ENCODE results near the gene SLMAP. TPM values are rescaled to one million over a fixed set of nuclear protein-coding genes. Genes with fewer than 3 reads are reported as not detected.
A peak's percentile ranks its signal among the peaks of the same experiment; 100 is the strongest.

The SLMAP gene
- total and polyA plus RNA-seq, 5 donors = 112 to 414 (median 244) TPM

DNA sequence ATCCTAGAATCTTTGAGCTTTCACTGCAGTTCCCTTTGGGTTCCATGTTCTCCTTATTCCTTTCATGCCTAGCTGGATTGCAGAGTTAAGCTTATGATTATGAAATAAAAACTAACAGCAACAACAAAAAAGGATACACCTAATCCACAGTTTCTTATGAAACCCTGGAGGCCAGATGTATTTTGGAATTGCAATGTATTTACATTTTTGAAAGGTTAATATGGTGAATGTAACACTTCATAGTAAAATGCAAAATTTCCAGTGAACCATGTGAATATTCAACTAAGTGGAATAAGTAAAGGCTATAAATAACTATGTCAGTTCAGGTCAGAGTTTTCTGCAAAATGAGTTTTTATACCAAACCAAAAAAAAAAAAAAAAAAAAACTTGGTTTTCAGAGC, 186.3 kb downstream of the SLMAP start:
- H3K9me3 ChIP-seq (ENCODE audit: control insufficient read depth, low read length) = no peaks in the 10 kb centered on the region
- no peaks in the 10 kb centered on the region for H3K27me3 ChIP-seq (ENCODE audit: control insufficient read depth, insufficient read depth)
- peaks cover 13% of the 10 kb centered on the region for H3K4me1 ChIP-seq (ENCODE audit: control insufficient read depth, insufficient read depth, low read length)
- DNase-seq (no peak), ATAC-seq (no peak)
- intact Hi-C loops (cut with DNase I) = no loop called here
- no peak overlapping the region for H3K27ac ChIP-seq (ENCODE audit: low read length)
- H3K4me3 ChIP-seq (ENCODE audit: low read length) = no peak overlapping the region

DNA sequence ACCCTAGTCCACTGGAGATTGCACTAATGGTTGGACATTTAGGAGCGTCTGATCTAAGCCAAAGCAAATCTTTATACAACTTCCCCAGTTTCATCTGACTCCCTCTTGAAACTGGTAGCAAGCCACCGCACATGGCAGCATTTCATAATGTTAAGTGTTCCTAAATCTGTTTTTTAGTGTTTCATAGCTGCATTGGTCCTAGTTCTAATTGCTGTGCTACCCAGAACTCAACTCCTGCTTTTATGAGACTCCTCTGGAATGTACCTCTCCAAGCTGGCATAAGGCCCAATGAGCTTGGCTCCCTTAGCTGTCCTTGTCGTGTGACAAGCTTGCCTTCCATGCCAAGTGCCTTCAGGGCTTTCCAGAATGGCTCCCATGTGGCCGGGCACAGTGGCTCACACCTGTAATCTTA, 186.8 kb downstream of the SLMAP start:
- peak; percentile 50 to 58 for ATAC-seq
- Histone ChIP-seq H3K27ac (ENCODE audit: low read length) (no peak overlapping the region), H3K9me3 (ENCODE audit: control insufficient read depth, low read length) (no peaks in the 10 kb centered on the region), H3K27me3 (ENCODE audit: control insufficient read depth, insufficient read depth) (no peaks in the 10 kb centered on the region), H3K4me1 (ENCODE audit: control insufficient read depth, insufficient read depth, low read length) (peaks cover 13% of the 10 kb centered on the region), H3K4me3 (ENCODE audit: low read length) (no peak overlapping the region)
- peak; percentile 46 to 76 (median 70) for DNase-seq
- 42% methylated on average over 4 of the region's 4 CpGs for WGBS
- intact Hi-C loops (cut with DNase I) = no loop called here

DNA sequence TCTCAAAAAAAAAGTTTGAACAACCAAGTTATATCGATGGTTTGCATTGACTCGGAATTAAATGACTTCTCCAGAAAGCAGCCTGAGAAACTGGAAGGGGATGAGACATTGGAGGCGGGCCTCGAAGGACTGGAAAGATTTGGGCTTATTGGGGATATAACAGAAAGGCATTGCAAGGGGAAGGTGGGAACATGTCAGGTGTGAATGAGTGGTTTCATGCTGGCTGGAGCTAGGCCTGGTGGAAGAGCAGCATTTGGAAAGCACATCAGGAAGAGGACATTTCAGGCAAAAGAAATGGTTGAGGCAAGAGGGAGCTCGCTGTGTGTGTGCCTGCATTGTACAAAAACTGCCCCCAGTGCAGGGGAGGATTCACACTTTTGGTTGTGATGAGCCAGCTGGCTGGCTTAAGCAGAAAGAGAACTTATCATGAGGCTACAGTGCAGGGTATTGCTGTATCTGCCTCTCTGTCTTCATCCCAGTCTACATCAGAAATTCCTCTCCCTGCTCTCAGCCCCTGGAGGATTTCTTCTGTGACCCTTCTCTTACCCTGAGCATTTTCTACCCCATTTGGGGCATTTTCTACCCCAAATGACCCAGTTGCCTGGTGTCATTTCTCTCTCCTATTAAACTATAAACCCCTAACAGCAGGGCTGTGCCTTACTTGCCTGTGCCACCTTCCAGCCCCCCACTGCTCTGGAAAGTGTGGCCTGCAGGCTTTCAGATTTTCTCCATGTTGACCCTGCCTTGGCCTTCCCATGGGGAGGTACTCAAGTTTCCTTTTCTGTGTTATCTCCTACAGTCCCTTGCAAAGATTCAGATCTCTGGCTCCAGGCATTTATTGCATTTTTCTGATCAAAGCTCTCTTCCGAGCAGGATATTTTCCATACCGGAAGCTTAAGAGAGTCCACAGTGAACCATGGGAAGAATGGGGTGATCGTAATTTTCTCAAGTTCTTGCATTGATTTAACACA, 187.7 kb downstream of the SLMAP start:
- WGBS = 69% methylated on average over 8 of the region's 8 CpGs
- no peak overlapping the region for H3K4me3 ChIP-seq (ENCODE audit: low read length)
- H3K9me3 ChIP-seq (ENCODE audit: control insufficient read depth, low read length) = no peaks in the 10 kb centered on the region
- H3K4me1 ChIP-seq (ENCODE audit: control insufficient read depth, insufficient read depth, low read length) = peaks cover 13% of the 10 kb centered on the region
- H3K27ac ChIP-seq (ENCODE audit: low read length) = peak overlapping the region; percentile 25
- intact Hi-C loops (cut with DNase I) = no loop called here
- H3K27me3 ChIP-seq (ENCODE audit: control insufficient read depth, insufficient read depth) = no peaks in the 10 kb centered on the region
- ATAC-seq = peak; percentile 27 to 46
- DNase-seq = no peak

DNA sequence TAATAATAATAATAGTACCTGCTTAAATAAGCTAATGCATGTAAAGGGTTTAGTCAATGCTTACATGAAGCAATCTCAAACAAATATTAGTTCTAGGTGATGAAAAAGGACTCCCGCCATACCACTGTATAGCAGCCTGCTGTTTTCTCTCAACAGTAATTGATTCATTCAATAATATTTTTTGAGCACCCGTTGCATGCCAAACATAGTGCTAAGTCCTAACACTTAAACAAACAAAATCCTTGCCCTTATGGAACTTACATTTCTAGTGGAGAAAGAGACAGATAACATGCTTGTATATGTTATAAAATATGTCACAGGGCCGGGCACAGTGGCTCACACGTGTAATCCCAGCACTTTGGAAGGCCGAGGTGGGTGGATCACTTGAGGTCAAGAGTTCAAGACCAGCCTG, 190.9 kb downstream of the SLMAP start:
- Histone ChIP-seq H3K4me3 (ENCODE audit: low read length) (no peak overlapping the region), H3K27me3 (ENCODE audit: control insufficient read depth, insufficient read depth) (no peaks in the 10 kb centered on the region), H3K4me1 (ENCODE audit: control insufficient read depth, insufficient read depth, low read length) (peaks cover 14% of the 10 kb centered on the region), H3K9me3 (ENCODE audit: control insufficient read depth, low read length) (no peaks in the 10 kb centered on the region), H3K27ac (ENCODE audit: low read length) (no peak overlapping the region)
- DNase-seq (no peak), ATAC-seq (no peak)
- intact Hi-C loops (cut with DNase I) = no loop called here
- 79% methylated on average over 5 of the region's 5 CpGs for WGBS

DNA sequence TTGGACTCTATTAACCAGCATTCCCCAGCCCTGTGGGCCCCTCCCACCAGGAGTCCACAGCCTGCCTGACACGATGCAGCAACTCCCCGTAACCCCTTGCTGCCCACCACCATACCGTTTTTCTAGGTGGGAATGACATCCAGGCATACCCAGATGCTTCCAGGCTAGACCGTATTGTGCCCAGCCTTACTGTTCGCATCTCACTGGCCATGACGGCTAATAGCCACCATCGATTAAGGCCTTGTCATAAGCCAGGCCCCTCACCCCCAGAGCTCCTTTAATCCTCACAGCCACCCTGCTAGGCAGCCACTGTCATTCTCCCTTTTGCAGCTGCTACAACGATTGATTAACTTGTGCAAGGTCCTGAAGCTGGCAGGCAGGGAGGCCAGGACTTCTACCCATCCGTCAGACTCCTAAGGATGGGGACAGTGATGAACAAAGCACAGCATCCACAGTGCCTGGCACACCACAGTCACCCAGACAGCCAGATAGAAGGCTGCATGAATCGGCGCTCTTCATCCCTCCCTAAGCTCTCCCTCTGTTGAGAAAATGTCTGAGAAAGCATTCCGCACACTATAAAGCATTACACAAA, 192.1 kb downstream of the SLMAP start:
- ATAC-seq (no peak), DNase-seq (no peak)

DNA sequence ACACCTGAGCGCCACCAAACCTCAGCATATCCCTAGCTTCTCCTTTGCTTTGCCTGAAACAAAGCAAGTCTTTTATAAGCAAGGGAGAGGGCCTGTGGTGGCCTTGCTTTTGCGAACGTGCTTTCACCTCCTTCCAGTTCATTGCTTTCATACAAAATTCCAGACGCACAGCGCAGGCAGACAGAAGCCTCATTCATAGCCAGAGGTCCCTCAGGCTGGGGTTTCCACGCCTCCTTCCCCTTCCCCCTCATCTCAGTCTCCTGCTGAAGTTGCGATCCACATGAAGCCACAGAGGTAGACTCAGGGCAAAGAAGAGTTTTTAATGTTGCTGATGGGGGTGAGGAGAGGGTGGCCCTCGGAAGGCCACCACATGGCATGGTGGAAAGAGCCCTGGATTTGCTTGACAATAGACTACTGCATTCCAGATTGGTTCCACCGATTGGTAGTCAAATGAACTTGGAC, 192.7 kb downstream of the SLMAP start:
- intact Hi-C loops (cut with DNase I) = no loop called here
- Histone ChIP-seq H3K9me3 (ENCODE audit: control insufficient read depth, low read length) (no peaks in the 10 kb centered on the region), H3K27ac (ENCODE audit: low read length) (no peak overlapping the region), H3K4me3 (ENCODE audit: low read length) (no peak overlapping the region), H3K4me1 (ENCODE audit: control insufficient read depth, insufficient read depth, low read length) (peaks cover 6% of the 10 kb centered on the region), H3K27me3 (ENCODE audit: control insufficient read depth, insufficient read depth) (no peaks in the 10 kb centered on the region)
- no peak for DNase-seq
- whole genome bisulfite sequencing = 83% methylated on average over 9 of the region's 9 CpGs
- ATAC-seq = no peak

More for the DNA sequence above, 192.1 kb downstream of the SLMAP start:
- H3K9me3 ChIP-seq (ENCODE audit: control insufficient read depth, low read length) = no peaks in the 10 kb centered on the region
- intact Hi-C loops (cut with DNase I) = no loop called here
- no peak overlapping the region for H3K4me3 ChIP-seq (ENCODE audit: low read length)
- WGBS = 73% methylated on average over 12 of the region's 12 CpGs
- H3K4me1 ChIP-seq (ENCODE audit: control insufficient read depth, insufficient read depth, low read length) = peaks cover 12% of the 10 kb centered on the region
- no peaks in the 10 kb centered on the region for H3K27me3 ChIP-seq (ENCODE audit: control insufficient read depth, insufficient read depth)
- no peak overlapping the region for H3K27ac ChIP-seq (ENCODE audit: low read length)

DNA sequence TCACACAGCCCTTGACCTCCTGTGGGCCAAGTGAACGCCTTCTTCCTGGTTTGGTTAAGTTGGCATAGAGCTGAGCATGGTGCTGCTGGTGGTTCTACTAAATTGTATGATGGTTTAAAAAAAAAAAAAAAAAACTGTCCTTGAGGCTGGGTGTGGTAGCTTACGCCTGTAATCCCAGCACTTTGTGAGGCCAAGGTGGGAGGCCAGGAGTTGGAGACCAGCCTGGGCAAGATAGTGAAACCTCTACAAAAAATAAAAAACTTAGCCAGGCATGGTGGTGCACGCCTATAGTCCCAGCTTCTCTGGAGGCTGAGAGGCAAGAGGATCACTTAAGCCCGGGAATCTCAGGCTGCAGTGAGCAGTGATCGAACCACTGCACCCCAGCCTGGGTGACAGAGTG, 193.2 kb downstream of the SLMAP start:
- peaks cover 3% of the 10 kb centered on the region for H3K4me1 ChIP-seq (ENCODE audit: control insufficient read depth, insufficient read depth, low read length)
- ATAC-seq (no peak), DNase-seq (peak in 1 of 3 donors; percentile 6)
- intact Hi-C loops (cut with DNase I) = no loop called here
- H3K27ac ChIP-seq (ENCODE audit: low read length) = no peak overlapping the region
- no peaks in the 10 kb centered on the region for H3K9me3 ChIP-seq (ENCODE audit: control insufficient read depth, low read length)
- H3K4me3 ChIP-seq (ENCODE audit: low read length) = no peak overlapping the region
- 96% methylated on average over 5 of the region's 5 CpGs for WGBS
- H3K27me3 ChIP-seq (ENCODE audit: control insufficient read depth, insufficient read depth) = no peaks in the 10 kb centered on the region

DNA sequence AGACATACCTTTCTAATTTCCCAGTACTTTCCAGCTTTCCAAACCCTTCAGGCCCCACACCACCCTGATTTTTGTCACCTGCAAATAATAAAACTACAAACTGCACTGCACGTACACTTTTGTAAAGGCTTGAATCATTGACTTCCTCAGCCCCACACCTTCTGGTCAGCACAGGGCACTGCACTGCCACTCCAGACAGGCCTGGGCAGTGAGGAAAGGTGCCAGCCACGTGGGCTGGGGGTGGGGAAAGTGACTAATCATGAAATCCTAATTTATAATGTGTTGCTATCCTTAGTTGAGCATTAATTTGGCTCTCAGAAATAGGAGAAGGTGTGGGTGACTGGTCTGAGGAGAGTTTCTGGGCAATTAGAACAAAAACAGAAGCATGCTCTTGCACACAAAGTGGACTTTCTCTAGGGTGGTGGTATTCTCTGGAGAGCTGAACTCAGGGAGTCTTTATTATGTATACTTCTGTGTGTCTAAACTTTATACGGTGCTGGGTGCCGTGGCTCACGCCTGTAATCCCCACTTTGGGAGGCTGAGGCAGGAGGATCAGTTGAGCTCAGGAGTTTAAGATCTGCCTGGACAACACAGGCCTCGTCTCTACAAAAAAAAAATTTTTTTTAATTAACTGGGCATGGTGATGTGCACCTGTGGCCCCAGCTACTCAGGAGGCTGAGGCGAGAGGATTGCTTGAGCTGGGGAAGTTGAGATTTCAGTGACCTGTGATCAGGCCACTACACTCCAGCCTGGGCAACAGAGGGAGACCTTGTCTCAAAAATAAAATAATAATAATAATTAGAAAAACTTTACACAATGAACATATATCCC, 193.9 kb downstream of the SLMAP start:
- WGBS = 80% methylated on average over 7 of the region's 7 CpGs
- ATAC-seq = peak; percentile 10 to 12

DNA sequence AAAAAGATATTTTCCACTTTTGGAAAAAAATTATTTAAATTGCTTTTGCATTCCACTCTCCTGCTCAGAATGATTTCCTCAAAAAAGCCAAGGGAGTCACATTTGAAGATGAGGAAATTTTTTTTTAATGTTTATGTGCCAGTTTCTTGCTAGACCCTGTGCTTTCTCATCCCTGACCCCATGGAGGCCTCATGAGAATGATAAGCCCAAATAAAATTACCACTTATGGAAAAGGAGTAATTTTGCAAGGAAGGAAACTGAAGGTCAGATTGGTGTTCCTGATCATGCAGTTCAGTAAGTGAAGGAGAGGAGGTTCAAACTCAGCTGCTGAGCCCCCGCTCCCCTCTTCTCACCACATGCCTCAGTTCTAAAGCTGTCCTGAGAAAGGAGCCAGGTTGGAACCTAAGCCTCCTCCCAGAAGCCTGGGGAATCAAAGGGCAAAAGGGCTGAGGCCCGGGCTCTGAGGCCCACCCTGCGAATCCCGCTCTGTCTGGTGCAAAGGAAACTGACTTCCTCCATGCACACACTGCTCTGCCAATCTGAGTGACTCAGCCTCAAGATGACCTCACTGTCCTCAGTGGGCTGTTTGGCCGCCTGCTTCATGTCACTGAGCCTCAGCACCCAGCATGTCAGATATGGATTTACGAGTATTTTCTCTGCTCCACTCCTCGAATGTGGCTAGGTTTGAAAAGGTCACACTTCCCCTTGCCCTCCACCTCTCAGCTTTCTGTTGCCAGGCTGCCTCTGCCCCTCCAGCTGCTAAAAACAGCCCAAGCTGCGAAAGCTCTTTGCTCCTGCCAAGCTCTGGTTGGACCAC, 195.2 kb downstream of the SLMAP start:
- Histone ChIP-seq H3K27me3 (ENCODE audit: control insufficient read depth, insufficient read depth) (no peaks in the 10 kb centered on the region), H3K4me1 (ENCODE audit: control insufficient read depth, insufficient read depth, low read length) (peaks cover 3% of the 10 kb centered on the region), H3K4me3 (ENCODE audit: low read length) (no peak overlapping the region), H3K9me3 (ENCODE audit: control insufficient read depth, low read length) (no peaks in the 10 kb centered on the region), H3K27ac (ENCODE audit: low read length) (peak overlapping the region; percentile 97)
- WGBS = 8% methylated on average over 8 of the region's 8 CpGs
- DNase-seq (peak; percentile 86 to 90 (median 89)), ATAC-seq (peak; percentile 94 to 95)
- intact Hi-C loops (cut with DNase I) = no loop called here

More for the DNA sequence above, 193.9 kb downstream of the SLMAP start:
- H3K4me1 ChIP-seq (ENCODE audit: control insufficient read depth, insufficient read depth, low read length) = peaks cover 3% of the 10 kb centered on the region
- no peak overlapping the region for H3K4me3 ChIP-seq (ENCODE audit: low read length)
- intact Hi-C loops (cut with DNase I) = no loop called here
- H3K27ac ChIP-seq (ENCODE audit: low read length) = peak overlapping the region; percentile 56
- no peaks in the 10 kb centered on the region for H3K27me3 ChIP-seq (ENCODE audit: control insufficient read depth, insufficient read depth)
- H3K9me3 ChIP-seq (ENCODE audit: control insufficient read depth, low read length) = no peaks in the 10 kb centered on the region
- DNase-seq = peak in 2 of 3 donors; percentile 59 to 77

DNA sequence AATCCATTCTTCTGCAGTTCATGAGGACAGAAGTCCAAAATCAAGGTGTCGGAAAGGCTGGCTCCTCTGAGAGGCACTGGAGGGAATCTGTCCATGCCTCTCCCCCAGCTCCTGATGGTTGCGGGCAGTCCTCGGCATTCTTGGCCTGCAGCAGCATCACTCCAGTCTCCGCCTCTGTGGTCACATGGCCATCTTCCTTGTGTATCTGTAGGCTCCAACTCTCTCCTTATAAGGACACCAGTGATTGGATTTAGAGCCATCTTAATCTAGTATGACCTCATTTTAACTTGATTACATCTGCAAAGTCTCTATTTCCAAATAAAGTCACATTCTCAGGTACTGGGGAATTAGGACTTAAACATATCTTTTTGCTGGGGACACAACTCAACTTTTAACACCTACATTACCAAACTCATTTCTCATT, 196.1 kb downstream of the SLMAP start:
- Histone ChIP-seq H3K27me3 (ENCODE audit: control insufficient read depth, insufficient read depth) (no peaks in the 10 kb centered on the region), H3K4me3 (ENCODE audit: low read length) (no peak overlapping the region), H3K4me1 (ENCODE audit: control insufficient read depth, insufficient read depth, low read length) (peaks cover 3% of the 10 kb centered on the region), H3K9me3 (ENCODE audit: control insufficient read depth, low read length) (no peaks in the 10 kb centered on the region), H3K27ac (ENCODE audit: low read length) (peak overlapping the region; percentile 97)
- WGBS = 32% methylated on average over 4 of the region's 4 CpGs
- ATAC-seq (peak; percentile 88 to 89), DNase-seq (peak; percentile 82 to 88 (median 86))
- intact Hi-C loops (cut with DNase I) = no loop called here
